GM21423 (cell line): ENCODE results near the gene RFX6.
"Not testable (repeated sequence)": the region's sequence is repeated elsewhere in the genome, so short reads cannot be mapped to it uniquely, and the experiment has no call there.

Experiments used
- ATAC-seq: cut with Tn5 transposase; IDR thresholded peaks from one replicate; pipeline ENCODE4 v1.9.1; 2021; ENCODE audit warnings: mild to moderate bottlenecking, moderate library complexity; ENCODE audit not compliant: unreplicated experiment

The RFX6 gene, protein sequence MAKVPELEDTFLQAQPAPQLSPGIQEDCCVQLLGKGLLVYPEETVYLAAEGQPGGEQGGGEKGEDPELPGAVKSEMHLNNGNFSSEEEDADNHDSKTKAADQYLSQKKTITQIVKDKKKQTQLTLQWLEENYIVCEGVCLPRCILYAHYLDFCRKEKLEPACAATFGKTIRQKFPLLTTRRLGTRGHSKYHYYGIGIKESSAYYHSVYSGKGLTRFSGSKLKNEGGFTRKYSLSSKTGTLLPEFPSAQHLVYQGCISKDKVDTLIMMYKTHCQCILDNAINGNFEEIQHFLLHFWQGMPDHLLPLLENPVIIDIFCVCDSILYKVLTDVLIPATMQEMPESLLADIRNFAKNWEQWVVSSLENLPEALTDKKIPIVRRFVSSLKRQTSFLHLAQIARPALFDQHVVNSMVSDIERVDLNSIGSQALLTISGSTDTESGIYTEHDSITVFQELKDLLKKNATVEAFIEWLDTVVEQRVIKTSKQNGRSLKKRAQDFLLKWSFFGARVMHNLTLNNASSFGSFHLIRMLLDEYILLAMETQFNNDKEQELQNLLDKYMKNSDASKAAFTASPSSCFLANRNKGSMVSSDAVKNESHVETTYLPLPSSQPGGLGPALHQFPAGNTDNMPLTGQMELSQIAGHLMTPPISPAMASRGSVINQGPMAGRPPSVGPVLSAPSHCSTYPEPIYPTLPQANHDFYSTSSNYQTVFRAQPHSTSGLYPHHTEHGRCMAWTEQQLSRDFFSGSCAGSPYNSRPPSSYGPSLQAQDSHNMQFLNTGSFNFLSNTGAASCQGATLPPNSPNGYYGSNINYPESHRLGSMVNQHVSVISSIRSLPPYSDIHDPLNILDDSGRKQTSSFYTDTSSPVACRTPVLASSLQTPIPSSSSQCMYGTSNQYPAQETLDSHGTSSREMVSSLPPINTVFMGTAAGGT

DNA sequence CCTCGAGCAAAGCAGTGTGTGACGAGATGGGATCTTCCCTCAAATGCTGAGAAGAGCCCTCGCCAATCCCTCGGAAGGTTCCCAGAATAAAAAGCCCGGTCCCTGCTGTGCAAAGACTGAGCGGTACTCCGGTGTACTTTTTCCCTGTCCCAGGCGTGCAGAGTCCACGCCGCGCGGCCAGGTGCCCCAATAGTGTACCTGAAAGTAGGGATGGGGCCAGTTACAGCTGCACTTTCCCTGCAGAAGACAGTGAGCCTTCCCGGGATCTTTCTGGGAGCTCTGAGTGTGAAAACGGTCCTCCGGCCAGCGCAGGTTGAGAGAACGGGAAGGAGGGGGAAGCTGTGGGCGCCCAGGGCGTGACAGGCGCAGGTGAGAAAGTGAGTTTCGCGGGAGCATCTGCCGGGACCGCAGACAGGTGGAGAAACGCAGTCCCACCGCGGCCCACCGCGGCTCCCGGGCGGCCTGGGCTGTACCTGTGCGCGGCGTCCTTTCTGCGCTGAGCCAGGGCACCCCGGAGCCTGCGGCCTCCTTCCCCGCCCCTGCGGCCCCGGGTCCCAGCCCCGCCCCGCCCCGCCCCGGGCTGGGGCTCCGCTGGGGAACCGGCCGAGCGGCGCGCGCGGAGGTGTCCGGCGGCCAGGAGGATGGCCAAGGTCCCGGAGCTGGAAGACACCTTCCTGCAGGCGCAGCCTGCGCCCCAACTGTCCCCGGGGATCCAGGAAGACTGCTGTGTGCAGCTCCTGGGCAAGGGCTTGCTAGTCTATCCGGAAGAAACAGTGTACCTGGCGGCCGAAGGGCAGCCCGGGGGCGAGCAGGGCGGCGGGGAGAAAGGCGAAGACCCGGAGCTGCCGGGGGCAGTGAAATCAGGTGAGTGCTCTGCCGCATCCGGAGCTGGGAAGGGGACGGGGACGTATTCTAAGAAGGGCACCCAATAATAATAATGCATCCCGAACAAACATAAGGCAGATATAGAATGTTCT, at the start of gene RFX6:
Gene RFX6 (plus strand): TSS at position 608 of the 977 bp plus-strand sequence. CDS start 34 bp downstream, at position 642.
- ATAC-seq = no peak

DNA sequence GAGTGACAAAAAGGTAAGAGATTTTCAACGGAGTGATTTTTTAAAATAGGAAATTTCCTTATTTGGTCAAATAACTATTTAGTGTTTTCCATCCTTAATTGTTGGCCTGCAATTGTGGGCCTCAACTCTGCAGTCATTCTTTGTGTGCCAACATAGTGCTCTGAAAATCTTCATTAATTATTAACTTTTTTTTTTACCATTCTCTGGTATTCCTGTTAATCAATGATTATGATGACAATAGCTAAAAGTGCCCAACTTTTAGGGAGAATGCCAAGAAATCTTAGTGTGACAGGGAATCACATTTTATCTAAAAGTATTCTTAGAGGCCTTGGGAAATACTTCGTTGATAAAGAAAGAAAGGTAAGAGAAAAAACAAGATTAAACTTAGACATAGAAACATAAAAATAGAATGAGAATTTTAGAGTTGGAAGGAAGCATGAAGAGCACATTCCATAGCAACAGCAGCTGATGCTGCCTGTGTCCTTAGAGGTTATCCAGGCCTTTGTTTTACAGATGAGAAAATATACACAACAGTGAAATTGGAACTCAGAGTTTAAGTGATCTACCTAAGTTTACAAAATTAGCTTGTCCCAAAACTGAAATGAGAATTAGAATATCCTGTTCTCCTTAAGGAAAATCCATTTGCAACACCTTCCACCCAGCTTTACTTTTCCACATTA, 49.3 kb upstream of the RFX6 start:
- no peak for ATAC-seq

DNA sequence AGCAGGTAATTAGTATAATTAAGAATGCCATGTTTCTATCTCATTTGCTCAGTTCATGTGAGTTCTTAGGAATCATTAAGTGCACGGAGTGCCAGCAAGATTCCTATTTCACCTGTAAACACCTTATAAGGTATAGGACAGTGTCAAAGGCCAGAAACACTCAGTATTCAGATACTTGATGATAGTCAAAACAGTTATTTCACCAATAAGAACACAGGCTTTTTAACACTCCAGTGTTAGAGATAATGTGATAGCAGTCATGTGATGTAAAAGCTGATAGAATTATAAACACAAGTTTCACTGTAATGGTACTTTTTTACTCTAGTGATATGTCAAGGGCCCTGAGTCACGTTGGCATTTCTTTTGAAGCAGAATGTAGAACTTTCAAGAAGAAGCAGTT, 48.1 kb upstream of the RFX6 start, which contains the start of gene GPRC6A:
Gene GPRC6A (minus strand): TSS at position 101 of the 400 bp plus-strand sequence. CDS start 70 bp downstream, at position 31.
- no peak for ATAC-seq

DNA sequence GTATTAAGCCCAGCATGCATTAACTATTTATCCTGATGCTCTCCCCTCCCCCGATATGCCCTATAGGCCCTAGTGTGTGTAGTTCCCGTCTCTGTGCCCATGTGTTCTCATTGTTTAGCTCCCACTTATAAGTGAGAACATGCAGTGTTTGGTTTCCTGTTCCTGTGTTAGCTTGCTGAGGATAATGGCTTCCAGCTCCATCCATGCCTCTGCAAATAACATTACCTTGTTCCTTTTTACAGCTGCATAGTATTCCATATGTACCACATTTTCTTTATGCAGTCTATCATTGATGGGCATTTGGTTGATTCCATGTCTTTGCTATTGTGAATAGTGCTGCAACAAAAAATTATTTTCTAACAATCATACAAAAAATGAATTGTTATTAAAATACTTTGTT, 42.5 kb upstream of the RFX6 start:
- not testable (repeated sequence) for ATAC-seq

DNA sequence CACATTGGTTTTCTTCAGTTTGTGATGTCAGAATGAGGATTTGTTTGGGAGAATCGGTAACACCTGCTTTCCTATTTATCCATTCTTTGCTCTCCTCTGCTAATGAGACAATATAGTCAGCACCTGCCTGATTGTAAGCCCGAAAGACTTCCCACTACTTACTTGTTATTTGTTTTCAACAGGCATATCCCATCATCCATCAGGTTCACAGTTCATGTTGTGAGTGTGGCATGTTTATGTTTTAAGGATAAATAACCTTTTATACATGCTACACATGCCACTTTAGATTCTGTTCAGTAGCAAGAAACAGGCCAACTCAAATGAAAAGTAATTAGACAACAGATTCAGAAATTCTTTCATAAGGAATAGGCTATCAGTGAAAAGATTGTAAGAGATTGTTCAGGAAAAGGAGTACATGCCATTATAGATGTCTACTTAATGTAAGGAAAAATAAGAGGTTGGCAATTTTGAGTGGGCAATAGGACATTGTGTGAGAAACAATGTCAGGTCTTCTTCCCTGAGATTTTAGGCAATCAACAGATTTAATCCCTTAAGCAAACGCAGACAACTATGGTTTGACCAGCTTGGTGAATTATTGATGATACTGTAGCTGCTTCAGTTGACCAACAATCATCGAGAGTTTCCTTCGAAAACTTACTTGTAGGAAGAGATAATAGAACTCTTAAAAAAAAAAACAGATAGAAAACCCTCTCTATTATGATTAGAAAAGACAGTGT, 40.3 kb upstream of the RFX6 start:
- no peak for ATAC-seq

DNA sequence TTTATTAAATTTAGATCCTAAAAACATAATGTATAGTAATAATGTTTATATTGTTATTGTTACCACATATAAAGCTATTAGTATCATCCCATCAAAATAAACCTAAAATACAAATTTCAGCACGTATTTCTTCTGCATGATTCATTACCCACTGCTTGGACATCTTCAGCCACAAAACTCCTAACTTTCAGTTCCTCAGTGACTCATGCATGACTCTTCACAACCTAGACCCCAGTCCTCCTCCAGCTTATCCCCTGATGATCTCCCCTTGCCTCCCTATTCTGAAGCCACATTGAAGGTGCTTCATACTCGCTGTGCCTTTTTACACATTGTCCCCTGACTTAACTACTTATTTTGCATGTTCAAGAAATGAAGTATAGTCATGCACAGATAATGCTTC, 37.0 kb upstream of the RFX6 start:
- ATAC-seq = no peak

DNA sequence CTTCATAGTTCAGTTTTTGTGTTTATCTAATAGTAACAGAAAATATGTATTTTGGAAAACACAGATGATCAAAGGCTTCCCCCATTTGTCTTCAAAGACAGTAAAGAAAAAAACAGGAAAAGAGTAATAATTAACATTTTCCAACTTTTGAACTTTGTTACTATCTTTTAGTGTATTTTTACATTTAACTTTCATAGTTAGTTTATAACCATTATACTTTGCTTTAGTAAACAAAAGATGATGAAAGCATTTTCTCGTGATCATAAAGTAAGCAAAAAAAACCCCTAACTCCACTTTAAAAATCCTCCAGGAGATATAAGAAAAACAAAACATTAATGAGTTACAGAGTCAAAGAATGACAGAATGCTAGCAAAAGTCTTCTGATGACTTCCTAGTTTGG, 34.6 kb upstream of the RFX6 start:
- no peak for ATAC-seq

DNA sequence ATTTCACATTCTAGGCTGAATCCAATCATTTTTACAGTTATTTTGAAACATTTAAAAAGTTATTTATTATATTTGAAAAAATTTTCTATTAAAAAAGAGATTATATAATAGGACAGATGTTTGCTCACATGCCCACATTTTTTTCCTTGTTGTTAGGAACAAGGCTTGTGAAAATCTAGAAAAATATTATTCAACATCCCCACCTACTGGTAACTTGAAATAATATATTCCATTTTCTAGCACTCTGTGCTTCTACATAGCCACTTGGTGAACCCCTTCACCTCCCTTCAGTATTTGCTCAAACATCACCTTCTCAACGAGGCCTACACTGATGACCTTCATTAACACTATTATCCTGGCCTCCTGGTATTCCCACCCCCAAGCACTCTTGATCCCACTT, 29.8 kb upstream of the RFX6 start:
- no peak for ATAC-seq

DNA sequence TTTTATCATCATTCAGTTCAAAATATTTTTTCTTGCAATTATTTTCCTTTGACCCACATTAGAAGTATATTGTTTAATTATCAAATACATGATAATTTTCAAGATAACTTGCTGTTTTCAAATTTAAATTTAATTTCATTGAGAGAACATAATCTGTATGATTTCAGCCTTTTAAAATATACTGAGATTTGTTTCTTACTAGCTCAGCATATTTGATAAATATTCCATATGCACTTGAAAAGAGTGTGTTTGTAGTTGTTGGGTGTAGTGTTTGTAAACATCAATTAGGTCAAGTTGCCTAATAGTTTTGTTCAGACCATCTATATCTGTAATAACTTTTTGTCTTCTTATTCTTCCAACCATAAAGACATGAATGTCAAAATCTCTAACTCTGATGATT, 19.0 kb upstream of the RFX6 start:
- ATAC-seq = no peak

DNA sequence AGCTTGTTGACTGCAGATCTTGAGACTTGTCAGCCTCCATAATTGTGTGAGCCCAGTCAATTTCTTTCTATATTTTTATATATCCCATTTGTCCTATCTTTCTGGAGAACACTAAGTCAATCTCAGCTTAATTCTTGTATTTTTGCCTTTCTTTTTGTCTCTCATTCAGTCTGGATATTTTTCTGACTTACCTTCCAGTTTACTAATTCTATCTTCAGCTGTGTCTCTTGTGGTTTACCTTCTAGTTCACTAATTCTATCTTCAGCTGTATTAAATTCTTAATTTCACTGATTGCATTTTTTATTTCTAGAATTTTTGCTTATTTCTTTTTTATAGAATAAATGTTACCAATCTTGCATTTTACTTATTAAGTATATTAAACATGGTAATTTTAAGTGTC, 17.8 kb upstream of the RFX6 start:
- ATAC-seq = no peak

DNA sequence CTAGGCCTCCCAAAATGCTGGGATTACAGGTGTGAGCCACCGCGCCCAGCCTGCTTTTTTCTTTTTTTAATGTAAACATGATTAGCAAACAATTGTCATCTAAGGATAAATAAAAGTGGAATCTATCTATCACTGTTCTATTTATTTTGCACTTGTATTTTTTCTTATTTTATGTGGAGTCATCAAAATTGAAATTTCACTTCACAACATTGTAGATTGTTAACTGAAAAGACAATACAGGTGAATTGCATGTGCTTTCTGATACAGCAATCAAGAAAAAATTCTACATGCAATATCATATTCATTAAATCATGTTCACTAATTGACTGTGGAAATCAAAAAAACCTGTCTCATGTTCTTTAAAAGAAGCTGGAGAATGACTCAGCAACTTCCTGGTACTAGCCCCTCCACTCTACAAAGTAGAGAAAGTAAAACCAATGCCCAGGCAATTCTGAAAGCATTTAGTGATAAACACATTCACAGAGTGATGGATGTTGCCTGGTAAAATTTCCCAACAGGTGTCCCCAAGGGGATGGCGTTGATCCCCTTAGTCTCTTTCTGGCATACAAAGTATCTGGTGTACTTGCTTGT, 10.7 kb upstream of the RFX6 start:
- peak; percentile 83 for ATAC-seq

DNA sequence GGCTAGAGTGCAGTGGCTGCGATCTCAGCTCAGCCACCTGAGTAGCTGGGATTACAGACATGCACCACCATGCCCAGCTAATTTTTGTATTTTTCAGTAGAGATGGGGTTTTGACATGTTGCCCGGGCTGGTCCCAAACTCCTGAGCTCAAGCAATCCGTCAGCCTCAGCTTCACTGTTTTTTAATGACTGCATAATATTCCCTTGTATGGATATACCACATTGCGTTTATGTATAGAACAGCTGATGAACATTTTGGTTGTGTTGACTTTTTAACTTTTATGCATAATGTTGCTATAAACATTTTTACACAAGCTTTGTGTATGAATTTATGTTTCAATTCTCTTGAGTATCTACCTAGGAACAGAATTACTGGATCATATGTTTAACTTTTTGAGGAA, 4.3 kb upstream of the RFX6 start:
- ATAC-seq = no peak

DNA sequence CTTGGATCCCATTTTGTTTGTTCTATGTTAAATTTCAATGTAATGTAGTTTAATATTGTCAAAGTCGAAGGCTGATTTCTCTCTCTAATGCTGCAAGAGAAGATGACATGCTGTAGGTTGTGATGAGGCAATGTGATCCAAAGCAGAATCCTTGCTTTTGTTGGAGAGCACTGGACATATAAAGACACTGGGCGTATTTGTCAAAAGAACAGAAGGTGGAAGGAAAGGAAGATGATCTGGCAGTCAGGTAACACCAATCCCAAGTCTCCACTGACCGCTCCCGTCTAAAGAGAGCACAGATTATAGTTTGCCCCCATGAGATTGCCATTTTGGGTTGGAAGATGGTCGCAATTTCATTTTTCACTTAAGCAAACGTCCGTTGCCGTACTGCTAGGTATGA, 935 bp upstream of the RFX6 start:
- ATAC-seq = no peak

DNA sequence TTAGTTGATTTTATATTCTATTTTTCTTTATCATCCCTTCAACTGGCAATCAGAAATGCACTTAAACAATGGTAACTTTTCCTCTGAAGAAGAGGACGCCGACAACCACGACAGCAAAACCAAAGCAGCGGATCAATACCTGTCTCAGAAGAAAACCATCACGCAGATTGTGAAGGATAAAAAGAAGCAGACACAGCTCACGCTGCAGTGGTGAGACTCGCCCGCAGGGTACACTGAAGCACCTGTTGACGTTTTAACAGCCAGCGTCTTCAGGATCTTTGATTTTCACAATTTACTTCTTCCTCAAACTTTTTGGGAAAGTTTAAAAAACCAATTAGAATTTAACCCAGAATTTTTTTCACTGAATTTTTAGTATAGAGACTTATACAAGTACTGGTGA, 701 bp downstream of the RFX6 start:
- no peak for ATAC-seq

DNA sequence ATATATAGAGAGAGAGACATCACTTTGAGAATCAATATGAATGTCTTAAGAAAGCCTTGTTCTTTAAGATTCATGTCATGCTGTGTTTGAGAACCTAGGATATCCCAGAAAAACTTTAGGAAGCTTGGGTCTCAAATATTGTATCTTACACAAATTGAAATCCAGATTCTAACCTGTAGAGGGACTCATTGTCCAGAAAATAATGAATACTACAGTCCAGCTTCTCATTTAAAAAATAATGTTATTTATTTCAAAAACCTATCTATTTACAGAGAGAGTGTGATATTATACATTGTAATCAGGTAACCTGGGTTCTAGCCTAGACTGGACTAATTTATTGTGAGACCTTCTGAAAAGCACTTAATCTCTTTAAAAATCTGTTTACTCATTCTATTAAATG, 4.2 kb downstream of the RFX6 start:
- ATAC-seq = no peak

DNA sequence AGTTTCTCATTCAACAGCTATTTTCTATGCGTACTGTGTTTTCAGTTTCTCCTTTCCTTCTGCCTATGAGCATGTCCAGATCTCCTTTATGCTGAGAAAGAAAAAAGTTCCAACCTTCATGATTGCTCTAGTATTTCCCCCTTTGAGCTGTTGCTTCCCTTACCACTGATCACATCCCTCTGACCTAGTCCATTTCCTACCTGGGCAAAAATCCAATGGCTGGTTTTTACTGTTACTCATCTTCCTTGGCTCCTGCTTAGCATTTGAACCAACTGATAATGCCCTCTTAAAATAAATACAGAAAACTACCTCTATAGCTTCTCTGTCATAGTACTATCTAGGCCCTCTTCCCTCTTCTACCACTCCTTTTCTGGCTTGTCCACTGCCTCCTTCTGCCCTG, 6.0 kb downstream of the RFX6 start:
- ATAC-seq = no peak

DNA sequence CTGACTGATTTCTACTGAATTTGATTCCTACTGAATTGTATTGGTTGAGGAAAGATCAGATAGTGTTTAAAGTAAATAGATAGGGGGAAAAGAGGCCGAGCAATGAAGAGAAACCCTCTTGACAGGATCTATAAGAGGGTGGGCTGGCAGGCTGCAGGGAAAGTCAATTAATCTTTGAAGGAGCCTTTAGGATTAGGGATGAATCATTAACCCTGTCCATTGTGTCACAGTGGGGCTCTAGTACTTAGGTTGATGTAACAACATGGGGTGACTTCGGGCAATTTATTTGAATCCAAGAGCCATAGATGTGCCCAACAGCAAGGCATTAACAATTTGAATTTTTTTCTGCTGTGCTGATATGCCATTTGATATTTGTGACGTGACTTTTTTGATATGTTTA, 7.5 kb downstream of the RFX6 start:
- ATAC-seq = no peak

DNA sequence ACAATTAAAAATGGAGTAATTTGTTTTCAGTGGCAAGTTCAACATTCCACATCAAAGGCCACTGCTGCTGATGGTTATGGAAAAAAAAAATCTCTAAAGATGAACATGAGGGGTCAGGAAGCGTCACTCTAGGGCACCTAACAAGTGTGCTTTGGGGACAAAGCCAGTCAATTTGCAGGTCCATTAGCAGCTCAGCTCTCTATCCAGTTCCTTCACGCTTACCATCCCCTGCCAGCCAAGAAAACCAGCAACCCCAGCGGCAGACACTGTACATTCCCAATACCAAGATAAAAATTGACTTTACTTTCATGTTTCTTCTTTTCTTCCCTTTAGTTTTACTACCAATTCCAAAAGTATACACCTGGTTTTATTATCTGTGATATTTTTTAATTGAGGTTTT, 10.1 kb downstream of the RFX6 start:
- no peak for ATAC-seq

DNA sequence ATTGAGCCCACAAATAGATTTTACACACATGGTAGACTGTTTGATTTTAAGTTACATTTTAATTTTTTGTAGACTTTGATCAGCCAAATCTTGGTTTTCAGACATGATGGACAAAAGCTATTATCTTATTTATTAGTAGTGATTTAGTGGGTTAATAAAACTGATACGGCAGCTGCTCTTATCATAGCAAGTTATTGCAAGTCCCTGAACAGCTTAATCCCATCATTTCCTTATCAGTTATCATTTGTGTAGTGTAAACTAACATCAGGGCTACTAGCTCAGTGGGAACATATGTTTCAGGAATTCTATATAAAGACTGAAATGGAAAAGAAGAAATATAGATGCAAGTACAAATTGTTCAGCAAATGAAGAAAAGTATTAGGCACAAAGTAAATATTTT, 10.9 kb downstream of the RFX6 start:
- ATAC-seq = no peak
